Activated T-helper 9 cell treated with anti-CD3 and anti-CD28 coated beads, Interleukin-2, amount 50 U/mL, for 16 hours (primary cell): Measurements from ENCODE around the gene SPDYE3.

Experiments used
- DNase-seq: peaks from one replicate; pipeline ENCODE4 v3.0.0-alpha.2; 2020; ENCODE audit warnings: low read depth

The SPDYE3 gene

DNA sequence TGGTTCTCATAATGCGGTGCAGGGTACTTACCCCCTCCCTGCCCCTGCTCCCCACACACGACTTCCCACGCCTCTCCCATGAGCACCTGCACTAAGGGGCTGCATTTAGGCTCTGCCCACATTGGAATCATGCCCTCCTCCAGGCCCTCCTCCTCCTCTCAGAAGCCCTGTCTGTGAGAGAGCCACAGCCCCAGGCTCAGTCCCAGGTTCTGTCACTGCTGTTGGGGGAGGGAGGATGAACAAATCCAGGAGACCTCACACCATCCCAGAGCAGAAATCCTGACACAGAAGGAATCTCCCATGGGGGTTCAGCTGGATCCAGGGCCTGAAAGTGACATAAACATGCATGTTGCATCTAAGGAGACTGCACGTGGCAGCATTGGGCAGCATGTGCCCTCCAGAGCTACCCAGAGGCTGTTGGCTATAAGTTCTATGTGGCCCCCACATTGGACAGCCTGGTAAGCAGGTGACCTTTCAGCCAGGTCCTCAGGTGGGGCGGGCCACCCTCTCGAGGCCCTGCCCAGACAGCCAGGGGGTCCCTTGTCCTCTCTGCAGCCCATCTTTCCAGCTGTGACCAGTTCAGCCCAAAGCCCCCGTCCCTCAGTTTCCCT, 64.2 kb downstream of the SPDYE3 start:
- no peak for DNase-seq
